OCI-LY1 (cell line): ENCODE data around the gene AFF1.

Experiments
- H2AFZ ChIP-seq: fragments of 200-600 bp; sonication (generic), shearing (Covaris generic); 2 replicates; pipeline ENCODE4 v1.6.0; 2014; ENCODE audit warnings: antibody characterized with exemption, mild to moderate bottlenecking, low read length
- H3F3A ChIP-seq: fragments of 200-600 bp; sonication (generic), shearing (Covaris generic); 2 replicates; pipeline ENCODE4 v1.6.0; 2014; ENCODE audit warnings: mild to moderate bottlenecking, antibody characterized with exemption, low read length, moderate library complexity; ENCODE audit not compliant: insufficient read depth
- H3K27ac ChIP-seq: fragments of 200-600 bp; sonication (generic); 2 replicates; pipeline ENCODE4 v1.5.1; 2014; ENCODE audit warnings: low read length, mixed run types, mild to moderate bottlenecking, low read depth; ENCODE audit not compliant: poor library complexity, severe bottlenecking
- H3K27me3 ChIP-seq: fragments of 200-600 bp; sonication (generic); 2 replicates; pipeline ENCODE4 v1.6.0; 2014; ENCODE audit warnings: antibody characterized with exemption, mild to moderate bottlenecking, low read length, moderate library complexity; ENCODE audit not compliant: insufficient read depth
- H3K36me3 ChIP-seq: fragments of 200-600 bp; sonication (generic); 2 replicates; pipeline ENCODE4 v1.6.1; 2014; ENCODE audit warnings: mild to moderate bottlenecking, antibody characterized with exemption, low read length, moderate library complexity, mixed read lengths; ENCODE audit not compliant: insufficient read depth
- H3K4me1 ChIP-seq: fragments of 200-600 bp; sonication (generic); 2 replicates; pipeline ENCODE4 v1.5.1; 2014; ENCODE audit warnings: mild to moderate bottlenecking, low read length, moderate library complexity; ENCODE audit not compliant: insufficient read depth, severe bottlenecking
- H3K4me2 ChIP-seq: fragments of 200-600 bp; sonication (generic), shearing (Covaris generic); 2 replicates; pipeline ENCODE4 v1.6.1; 2014; ENCODE audit warnings: low read length
- H3K4me3 ChIP-seq: fragments of 200-600 bp; sonication (generic); 2 replicates; pipeline ENCODE4 v1.5.1; 2014; ENCODE audit warnings: low read length, low read depth, mild to moderate bottlenecking, mixed read lengths; ENCODE audit not compliant: poor library complexity, severe bottlenecking
- H3K79me2 ChIP-seq: fragments of 200-600 bp; shearing (Covaris generic); 2 replicates; pipeline ENCODE4 v1.6.1; 2016; ENCODE audit warnings: mixed run types, low read length, mixed read lengths; ENCODE audit not compliant: insufficient read depth
- H3K9ac ChIP-seq: fragments of 200-600 bp; sonication (generic), shearing (Covaris generic); 2 replicates; pipeline ENCODE4 v1.6.1; 2014; ENCODE audit warnings: mild to moderate bottlenecking, low read length, mixed read lengths
- H3K9me2 ChIP-seq: fragments of 200-600 bp; sonication (generic), shearing (Covaris generic); 2 replicates; pipeline ENCODE4 v1.6.1; 2014; ENCODE audit warnings: low read depth, mild to moderate bottlenecking, low read length, mixed read lengths
- H3K9me3 ChIP-seq: fragments of 200-600 bp; shearing (Covaris generic); 2 replicates; pipeline ENCODE4 v1.6.1; 2014; ENCODE audit warnings: low read length, mixed read lengths
- H4K20me1 ChIP-seq: fragments of 200-600 bp; sonication (generic), shearing (Covaris generic); 2 replicates; pipeline ENCODE4 v1.6.0; 2016; ENCODE audit warnings: mild to moderate bottlenecking, low read length; ENCODE audit not compliant: insufficient read depth
- EZH2 ChIP-seq: fragments of 200-600 bp; sonication (generic), shearing (Covaris generic); IDR thresholded peaks from 2 replicates; pipeline ENCODE4 v1.8.0; 2017; ENCODE audit warnings: borderline replicate concordance, mixed run types, mild to moderate bottlenecking, antibody characterized with exemption, low read length, moderate library complexity, mixed read lengths
- TF ChIP-seq, protein P1 (sequence below): fragments of 200-600 bp; sonication (generic), shearing (Covaris generic); IDR thresholded peaks from 2 replicates; pipeline ENCODE4 v1.5.1; 2017; ENCODE audit warnings: mild to moderate bottlenecking, antibody characterized with exemption, low read length, moderate library complexity, mixed read lengths

The AFF1 gene

DNA sequence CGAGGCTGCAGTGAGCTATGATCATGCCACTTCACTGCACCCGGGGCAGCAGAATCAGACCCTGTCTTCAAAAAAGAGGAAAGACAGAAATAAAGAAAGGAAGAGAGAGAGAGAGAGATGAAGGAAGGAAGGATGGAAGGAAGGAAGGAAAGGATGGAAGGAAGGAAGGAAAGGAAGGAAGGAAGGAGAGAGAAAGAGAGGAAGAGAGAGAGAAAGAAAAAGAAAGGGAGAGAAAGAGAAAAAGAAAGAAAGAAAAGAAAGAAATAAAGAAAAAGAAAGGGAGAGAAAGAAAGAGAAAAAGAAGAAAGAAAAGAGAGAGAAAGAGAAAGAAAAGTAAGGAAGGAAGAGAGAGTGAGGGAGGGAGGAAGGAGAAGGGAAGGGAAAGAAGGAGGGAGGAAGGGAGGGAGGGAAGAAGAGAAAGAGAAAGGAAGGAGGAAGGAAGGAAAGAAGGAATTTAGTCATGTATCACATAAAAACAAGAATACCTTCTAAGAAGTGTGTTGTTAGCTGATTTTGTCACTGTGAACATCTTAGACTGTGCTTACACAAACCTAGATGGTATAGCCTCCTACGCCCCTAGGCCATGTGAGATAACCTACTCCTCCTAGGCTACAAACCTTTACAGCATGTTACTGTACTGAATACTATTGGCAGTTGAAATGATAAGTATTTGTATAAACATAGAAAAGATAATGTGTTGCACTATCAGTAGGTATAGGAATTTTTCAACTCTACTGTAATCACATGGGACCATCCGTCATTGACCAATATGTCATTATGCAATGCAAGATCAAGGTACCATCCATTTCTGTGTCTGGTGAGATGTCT lies 17.4 kb upstream of the AFF1 start:
- Histone ChIP-seq H3K9me2 (no peaks in the 10 kb centered on the region), H3K4me2 (no peak overlapping the region), H3K4me3 (no peak overlapping the region), H2AFZ (no peak overlapping the region), H3K4me1 (no peaks in the 10 kb centered on the region), H3K9me3 (no peaks in the 10 kb centered on the region), H3K79me2 (no peaks in the 10 kb centered on the region), H3K27me3 (no peaks in the 10 kb centered on the region), H3F3A (no peaks in the 10 kb centered on the region), H3K36me3 (no peaks in the 10 kb centered on the region), H3K9ac (no peak overlapping the region), H3K27ac (no peak overlapping the region), H4K20me1 (no peaks in the 10 kb centered on the region)
- no peak for TF ChIP-seq EZH2
- TF ChIP-seq, protein P1, sequence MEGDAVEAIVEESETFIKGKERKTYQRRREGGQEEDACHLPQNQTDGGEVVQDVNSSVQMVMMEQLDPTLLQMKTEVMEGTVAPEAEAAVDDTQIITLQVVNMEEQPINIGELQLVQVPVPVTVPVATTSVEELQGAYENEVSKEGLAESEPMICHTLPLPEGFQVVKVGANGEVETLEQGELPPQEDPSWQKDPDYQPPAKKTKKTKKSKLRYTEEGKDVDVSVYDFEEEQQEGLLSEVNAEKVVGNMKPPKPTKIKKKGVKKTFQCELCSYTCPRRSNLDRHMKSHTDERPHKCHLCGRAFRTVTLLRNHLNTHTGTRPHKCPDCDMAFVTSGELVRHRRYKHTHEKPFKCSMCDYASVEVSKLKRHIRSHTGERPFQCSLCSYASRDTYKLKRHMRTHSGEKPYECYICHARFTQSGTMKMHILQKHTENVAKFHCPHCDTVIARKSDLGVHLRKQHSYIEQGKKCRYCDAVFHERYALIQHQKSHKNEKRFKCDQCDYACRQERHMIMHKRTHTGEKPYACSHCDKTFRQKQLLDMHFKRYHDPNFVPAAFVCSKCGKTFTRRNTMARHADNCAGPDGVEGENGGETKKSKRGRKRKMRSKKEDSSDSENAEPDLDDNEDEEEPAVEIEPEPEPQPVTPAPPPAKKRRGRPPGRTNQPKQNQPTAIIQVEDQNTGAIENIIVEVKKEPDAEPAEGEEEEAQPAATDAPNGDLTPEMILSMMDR, result no peak

DNA sequence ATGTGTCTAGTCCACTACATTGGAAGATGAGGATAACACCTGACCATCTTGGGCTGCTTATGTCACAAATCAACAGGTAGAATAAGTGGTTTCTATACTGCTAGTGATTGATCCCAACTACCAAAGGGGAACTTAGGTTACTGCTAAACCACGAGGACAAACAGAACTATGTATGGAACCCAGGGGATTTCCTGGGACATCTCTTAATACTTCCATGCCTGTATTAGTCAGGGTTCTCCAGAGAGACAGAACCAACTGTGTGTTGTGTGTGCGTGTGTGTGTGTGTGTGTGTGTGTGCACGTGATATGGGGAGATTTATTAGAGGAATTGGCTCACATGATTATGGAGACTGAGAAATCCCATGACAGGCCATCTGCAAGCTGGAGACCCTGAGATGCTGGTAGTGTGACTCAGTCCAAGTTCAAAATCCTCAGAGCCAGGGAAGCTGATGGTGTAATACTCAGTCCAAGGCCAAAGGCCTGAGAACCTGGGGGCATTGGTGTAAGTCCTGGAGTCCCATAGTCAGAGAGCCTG lies 16.2 kb upstream of the AFF1 start:
- no peaks in the 10 kb centered on the region for H4K20me1 ChIP-seq
- no peak overlapping the region for H3K4me2 ChIP-seq
- H3K36me3 ChIP-seq, result no peaks in the 10 kb centered on the region
- no peak overlapping the region for H3K9ac ChIP-seq
- no peak overlapping the region for H2AFZ ChIP-seq
- no peak overlapping the region for H3K4me3 ChIP-seq
- no peaks in the 10 kb centered on the region for H3K79me2 ChIP-seq
- no peaks in the 10 kb centered on the region for H3K27me3 ChIP-seq
- H3K27ac ChIP-seq, result no peak overlapping the region
- no peaks in the 10 kb centered on the region for H3K9me3 ChIP-seq
- no peak for TF ChIP-seq EZH2
- TF ChIP-seq, protein P1, result no peak
- no peaks in the 10 kb centered on the region for H3F3A ChIP-seq
- H3K4me1 ChIP-seq, result no peaks in the 10 kb centered on the region
- no peaks in the 10 kb centered on the region for H3K9me2 ChIP-seq

DNA sequence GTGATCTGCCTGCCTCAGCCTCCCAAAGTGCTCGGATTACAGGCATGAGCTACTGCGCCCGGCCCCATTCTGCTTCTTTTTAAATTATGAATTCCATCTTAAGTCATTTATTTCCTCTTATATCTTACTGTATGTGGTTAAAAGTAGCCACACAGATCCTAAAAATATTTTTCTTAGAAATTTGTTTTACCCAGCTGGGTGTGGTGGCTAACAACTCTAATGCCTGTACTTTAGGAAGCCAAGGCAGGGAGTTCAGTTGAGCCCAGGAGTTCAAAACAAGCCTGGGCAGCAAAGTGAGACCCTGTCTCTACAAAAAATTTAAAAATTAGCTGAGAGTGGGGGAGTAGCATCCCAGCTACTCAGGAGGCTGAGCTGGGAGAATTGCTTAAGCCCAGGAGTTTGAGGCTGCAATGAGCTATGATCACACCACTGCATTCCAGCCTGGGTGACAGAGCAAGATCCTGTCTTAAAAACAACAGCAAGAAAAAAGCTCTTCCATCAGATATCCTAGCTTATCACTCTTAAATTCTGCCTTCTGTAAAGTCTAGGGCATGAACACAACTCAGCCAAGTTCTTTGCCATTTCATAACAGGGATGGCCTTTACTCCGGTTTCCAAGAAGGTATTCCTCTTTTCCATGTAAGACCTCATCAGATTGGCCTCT lies 15.1 kb upstream of the AFF1 start:
- Histone ChIP-seq H3K4me1 (no peaks in the 10 kb centered on the region), H3K79me2 (no peaks in the 10 kb centered on the region), H3F3A (no peaks in the 10 kb centered on the region), H3K4me3 (no peak overlapping the region), H4K20me1 (no peaks in the 10 kb centered on the region), H3K9me2 (no peaks in the 10 kb centered on the region), H3K36me3 (no peaks in the 10 kb centered on the region), H3K9me3 (no peaks in the 10 kb centered on the region), H3K9ac (no peak overlapping the region), H3K27me3 (no peaks in the 10 kb centered on the region), H3K27ac (no peak overlapping the region), H2AFZ (no peak overlapping the region), H3K4me2 (no peak overlapping the region)
- TF ChIP-seq EZH2, result no peak
- TF ChIP-seq, protein P1, result no peak
